ENCODE results near the gene PACRG. TPM values are rescaled to one million over a fixed set of nuclear protein-coding genes. Genes with fewer than 3 reads are reported as not detected.

The PACRG gene
- total RNA-seq, 2 experiments from 2014 or later: not detected

DNA sequence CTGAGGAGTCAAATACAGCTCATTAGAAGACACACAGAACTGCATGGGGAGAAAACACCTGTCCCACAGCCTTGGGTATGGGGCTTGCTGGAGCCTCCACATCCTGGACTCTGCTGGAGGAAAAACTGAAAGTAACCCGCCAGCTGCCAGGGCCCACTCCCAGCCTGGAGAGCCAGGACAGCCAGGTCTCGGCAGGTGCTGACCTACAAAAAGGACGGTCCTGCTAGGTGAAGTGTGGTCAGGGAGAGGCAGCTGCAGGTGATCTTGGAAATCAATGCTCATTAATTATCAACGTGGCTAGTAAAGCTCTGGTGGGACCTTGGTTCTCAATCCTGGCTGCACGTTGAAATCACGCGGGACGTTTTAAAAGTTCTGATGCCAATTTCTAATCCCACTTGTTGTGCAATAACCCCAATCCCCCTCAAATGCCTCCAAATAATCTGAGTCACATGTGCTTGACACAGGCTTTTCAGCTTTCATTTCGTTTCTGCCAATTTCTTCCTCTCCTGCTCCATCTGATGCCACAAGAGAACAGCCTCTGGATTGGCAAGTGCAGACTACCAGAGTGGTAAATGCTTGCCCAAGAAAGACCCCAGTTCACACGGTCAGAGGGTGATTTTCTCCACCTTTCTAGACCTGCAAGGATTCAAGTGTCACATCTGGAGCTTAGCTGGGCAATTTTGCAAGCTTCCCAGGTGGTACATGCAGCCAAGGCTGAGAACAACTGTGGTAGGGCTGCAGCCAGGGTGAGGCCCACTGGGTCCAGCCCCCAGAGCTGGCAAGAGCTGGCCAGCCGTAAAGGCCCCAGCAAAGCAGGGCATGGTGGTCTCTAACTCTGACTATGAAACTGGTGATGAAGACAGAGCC is 434.5 kb downstream of the PACRG start:
- Mint-ChIP-seq H3K27ac (no peak overlapping the region), H3K4me3 (no peak overlapping the region), H3K27me3 (no peaks in the 10 kb centered on the region), H3K36me3 (ENCODE audit: low read depth) (no peaks in the 10 kb centered on the region), H3K9me3 (ENCODE audit: low read depth) (no peaks in the 10 kb centered on the region), H3K4me1 (no peaks in the 10 kb centered on the region)
- DNase-seq (no peak), ATAC-seq (no peak)
- CTCF ChIA-PET: interaction anchor here (0.8 kb wide), 1 partner anchor 106 kb away, joined by 3 read pairs; no protein-coding TSS in a partner anchor
- intact Hi-C loops (cut with DNase I, micrococcal nuclease): no loop called here
- POLR2A ChIA-PET: no interaction called here

DNA sequence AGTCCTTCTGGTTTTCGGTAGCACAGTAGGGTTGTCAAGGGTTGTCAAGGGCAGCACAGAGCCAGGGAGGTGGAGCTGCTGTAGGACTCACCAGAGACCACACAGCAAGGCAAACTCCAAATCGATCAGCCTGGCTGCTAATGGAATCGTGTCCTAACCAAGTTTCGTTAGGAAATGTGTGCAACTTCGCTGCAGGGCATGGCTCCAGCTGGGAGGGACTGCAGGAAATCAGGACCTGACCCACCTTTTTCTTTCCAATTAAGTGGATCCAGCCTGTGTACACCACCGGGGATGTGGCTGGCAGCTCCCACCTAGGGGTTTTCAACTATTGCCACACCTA is 435.1 kb downstream of the PACRG start:
- intact Hi-C loops (cut with DNase I, micrococcal nuclease): no loop called here
- Mint-ChIP-seq H3K4me1 (no peaks in the 10 kb centered on the region), H3K36me3 (ENCODE audit: low read depth) (no peaks in the 10 kb centered on the region), H3K9me3 (ENCODE audit: low read depth) (no peaks in the 10 kb centered on the region), H3K4me3 (no peak overlapping the region), H3K27me3 (no peaks in the 10 kb centered on the region), H3K27ac (no peak overlapping the region)
- ChIA-PET CTCF (interaction anchor here (0.7 kb wide), 1 partner anchor 25 kb away, joined by 4 read pairs; no protein-coding TSS in a partner anchor), POLR2A (no interaction called here)
- no peak for ATAC-seq
- no peak for DNase-seq

DNA sequence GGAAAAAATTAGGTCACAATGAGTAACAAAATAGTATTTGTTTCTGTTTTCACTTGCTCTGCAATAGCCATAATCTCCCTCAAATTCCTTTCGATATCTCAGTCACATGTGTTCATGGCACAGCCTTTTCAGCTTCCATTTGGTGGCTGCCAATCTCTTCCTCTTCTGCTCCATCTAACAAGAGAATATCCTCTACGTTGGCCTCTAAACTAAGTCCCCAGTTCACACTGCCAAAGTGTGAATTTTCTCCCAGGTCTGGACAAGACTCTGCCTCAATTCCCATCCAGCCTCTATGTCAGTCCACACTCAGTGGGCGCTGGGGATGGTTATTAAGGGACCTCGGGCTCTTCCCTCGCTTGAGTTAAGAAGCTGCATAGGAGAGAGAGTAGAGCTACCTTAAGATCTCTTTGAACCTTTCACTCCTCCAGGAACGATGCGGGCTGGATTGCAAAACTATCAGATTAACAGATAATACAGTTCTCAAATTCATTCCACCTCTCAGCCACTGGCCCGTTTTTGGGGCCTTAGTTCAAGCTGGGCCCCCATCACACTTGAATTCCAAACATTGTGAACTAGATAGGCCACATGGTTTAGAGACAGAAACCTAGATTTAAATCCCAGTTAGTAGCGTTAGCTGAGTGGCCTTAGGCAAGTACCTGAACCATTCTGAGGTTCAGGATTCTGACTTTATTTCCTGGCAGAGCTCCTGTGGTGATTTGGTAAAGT is 436.6 kb downstream of the PACRG start:
- no peaks in the 10 kb centered on the region for H3K27me3 Mint-ChIP-seq
- H3K4me1 Mint-ChIP-seq: no peaks in the 10 kb centered on the region
- CTCF ChIA-PET: no interaction called here
- intact Hi-C loops (cut with DNase I, micrococcal nuclease): no loop called here
- H3K27ac Mint-ChIP-seq: no peak overlapping the region
- H3K4me3 Mint-ChIP-seq: no peak overlapping the region
- no peaks in the 10 kb centered on the region for H3K36me3 Mint-ChIP-seq (ENCODE audit: low read depth)
- no peaks in the 10 kb centered on the region for H3K9me3 Mint-ChIP-seq (ENCODE audit: low read depth)
- DNase-seq: no peak
- no peak for ATAC-seq
- POLR2A ChIA-PET: no interaction called here

DNA sequence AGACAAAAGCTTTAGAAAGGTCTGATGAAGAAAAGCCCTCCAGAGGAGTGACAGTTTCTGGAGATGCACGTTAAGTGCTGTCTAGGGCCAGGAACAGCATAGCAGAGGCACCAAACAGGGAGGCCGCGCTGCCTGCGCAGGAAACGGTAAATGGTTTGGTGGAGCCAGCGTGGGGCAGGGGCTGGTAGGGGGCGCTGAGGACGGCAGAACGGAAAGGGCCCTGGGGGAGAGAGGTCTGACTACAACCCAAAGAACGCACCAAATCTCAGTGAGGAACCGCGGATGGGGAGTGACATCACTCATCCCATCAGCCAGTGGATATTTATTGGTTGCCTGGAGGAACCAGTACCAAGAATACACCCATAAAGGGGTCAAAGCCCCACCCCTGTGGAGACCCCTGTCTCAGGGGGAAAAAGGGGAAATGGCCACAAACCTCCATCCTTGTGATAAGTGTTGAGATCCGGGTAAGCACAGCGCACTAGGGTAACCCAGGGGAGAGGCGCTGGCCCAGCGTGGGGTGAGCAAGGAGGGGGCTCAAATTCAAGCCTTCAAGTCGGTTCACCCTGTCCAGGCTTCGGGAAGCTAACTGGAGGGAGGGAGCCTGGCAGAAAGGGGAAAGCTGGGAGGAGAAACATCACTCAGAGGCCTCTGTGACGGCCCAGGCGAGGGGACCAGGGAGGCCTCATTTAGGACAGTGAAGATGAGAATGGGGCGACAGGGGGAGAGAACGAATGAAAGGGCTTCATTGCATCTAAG is 437.6 kb downstream of the PACRG start:
- intact Hi-C loops (cut with DNase I, micrococcal nuclease): no loop called here
- Mint-ChIP-seq H3K4me3 (no peak overlapping the region), H3K9me3 (ENCODE audit: low read depth) (no peaks in the 10 kb centered on the region), H3K36me3 (ENCODE audit: low read depth) (no peaks in the 10 kb centered on the region), H3K27ac (no peak overlapping the region), H3K27me3 (no peaks in the 10 kb centered on the region), H3K4me1 (no peaks in the 10 kb centered on the region)
- CTCF ChIA-PET: interaction anchor here (0.6 kb wide), 1 partner anchor 1348 kb away, joined by 3 read pairs; no protein-coding TSS in a partner anchor
- ATAC-seq (no peak), DNase-seq (no peak)
- POLR2A ChIA-PET: no interaction called here

DNA sequence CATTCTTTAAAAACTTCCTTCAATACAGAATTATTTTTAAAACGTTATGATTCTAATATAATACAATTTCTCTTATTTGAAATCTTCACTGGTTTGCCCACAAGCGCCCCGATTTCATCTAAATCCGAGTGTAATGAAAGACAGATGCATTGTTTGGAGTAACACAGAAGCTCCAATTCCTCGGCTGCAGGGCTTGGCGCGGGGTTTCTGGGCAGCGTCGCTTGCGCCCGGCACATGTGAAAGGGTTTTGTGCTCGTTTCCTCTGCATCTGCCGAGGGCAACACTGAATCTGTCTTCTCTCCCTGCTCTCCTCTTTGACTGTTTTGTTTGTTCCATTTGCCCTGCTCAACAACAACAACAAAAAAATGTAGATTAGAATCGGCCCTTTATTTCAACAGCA is 438.1 kb downstream of the PACRG start:
- Mint-ChIP-seq H3K9me3 (ENCODE audit: low read depth) (no peaks in the 10 kb centered on the region), H3K4me1 (no peaks in the 10 kb centered on the region), H3K36me3 (ENCODE audit: low read depth) (no peaks in the 10 kb centered on the region), H3K27me3 (no peaks in the 10 kb centered on the region), H3K27ac (no peak overlapping the region), H3K4me3 (no peak overlapping the region)
- POLR2A ChIA-PET: no interaction called here
- ATAC-seq (no peak), DNase-seq (no peak)
- CTCF ChIA-PET: interaction anchor here (0.6 kb wide), 1 partner anchor 1348 kb away, joined by 3 read pairs; no protein-coding TSS in a partner anchor
- intact Hi-C loops (cut with DNase I, micrococcal nuclease): no loop called here

DNA sequence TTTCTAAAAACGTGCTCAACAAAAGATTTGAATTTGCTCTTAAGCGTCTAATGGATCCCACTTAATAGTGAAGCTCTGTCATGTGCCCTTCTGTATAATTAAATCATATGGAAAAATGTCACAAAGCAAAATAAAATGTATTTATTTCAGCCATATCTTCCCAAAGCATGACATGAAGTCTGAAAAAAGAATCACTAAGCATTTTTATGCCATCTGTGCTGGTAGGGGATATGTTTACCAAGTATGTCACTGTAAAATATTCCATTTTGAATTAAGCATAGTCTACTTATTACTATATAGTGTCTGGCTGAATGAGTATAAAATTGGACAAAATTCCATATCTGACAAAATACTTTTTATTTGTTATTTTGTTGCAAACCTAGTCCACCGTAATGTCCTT is 438.7 kb downstream of the PACRG start:
- ATAC-seq (no peak), DNase-seq (no peak)
- Mint-ChIP-seq H3K27me3 (no peaks in the 10 kb centered on the region), H3K4me1 (no peaks in the 10 kb centered on the region), H3K27ac (no peak overlapping the region), H3K36me3 (ENCODE audit: low read depth) (no peaks in the 10 kb centered on the region), H3K4me3 (no peak overlapping the region), H3K9me3 (ENCODE audit: low read depth) (no peaks in the 10 kb centered on the region)
- POLR2A ChIA-PET: no interaction called here
- CTCF ChIA-PET: interaction anchor here (1.2 to 2.0 kb wide), 2 partner anchors 8 to 12 kb away, joined by 3 to 7 read pairs; no protein-coding TSS in a partner anchor
- intact Hi-C loops (cut with DNase I, micrococcal nuclease): no loop called here

DNA sequence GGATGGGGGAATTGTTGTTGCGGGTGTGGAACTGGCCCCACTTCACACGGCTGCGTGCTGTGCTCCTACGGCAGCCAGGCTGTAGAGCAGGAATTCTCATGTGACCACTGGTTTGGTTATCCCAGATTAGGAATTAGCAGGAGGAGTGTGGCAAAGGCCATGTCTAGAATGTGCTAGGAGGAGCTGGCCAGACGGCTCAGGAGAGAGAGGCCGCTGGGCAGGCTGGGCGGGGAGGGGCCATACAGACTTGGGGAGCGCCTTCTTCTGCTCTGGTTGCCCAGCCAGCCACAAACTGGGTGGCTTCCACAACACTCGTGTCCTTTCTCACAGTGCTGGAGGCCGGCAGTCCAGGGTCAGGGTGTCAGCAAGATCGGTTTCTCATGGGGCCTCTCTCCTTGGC is 441.7 kb downstream of the PACRG start:
- CTCF ChIA-PET: interaction anchor here (0.7 to 2.6 kb wide), 6 partner anchors 9 to 481 kb away, joined by 3 to 8 read pairs (median 4); no protein-coding TSS in a partner anchor
- intact Hi-C loops (cut with DNase I, micrococcal nuclease): no loop called here
- no peaks in the 10 kb centered on the region for H3K27me3 Mint-ChIP-seq
- H3K36me3 Mint-ChIP-seq (ENCODE audit: low read depth): no peaks in the 10 kb centered on the region
- POLR2A ChIA-PET: no interaction called here
- no peaks in the 10 kb centered on the region for H3K9me3 Mint-ChIP-seq (ENCODE audit: low read depth)
- no peak overlapping the region for H3K4me3 Mint-ChIP-seq
- no peak for DNase-seq
- no peak overlapping the region for H3K27ac Mint-ChIP-seq
- ATAC-seq: no peak
- no peaks in the 10 kb centered on the region for H3K4me1 Mint-ChIP-seq

DNA sequence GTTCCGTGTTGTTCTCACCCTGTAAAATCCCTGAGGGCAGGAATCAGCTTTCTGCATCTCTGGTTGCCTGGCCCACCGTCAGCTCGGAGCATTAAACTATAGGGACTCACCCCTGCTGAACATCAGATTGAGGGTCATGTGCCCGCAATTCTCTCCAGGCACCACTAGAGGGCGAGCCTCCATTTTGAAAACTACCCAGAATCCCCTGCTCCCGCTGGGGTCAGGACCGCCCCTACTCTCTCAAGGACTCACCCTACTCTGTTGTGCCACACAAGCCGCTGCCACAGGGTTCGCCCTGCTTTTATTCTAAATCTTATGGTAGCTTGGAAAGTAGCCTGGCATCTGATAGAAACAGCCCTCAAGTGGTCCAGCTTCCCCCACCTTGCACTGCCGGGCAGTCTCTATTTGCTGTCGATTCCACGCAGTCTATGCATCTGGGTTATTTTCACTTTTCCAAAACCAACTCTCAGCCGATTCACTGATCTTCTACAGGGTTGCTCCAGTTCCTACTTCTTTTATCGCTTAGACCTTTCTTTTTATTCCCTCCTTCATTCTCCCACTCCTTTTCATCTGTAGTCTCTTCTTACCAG is 442.6 kb downstream of the PACRG start:
- intact Hi-C loops (cut with DNase I, micrococcal nuclease): no loop called here
- H3K4me3 Mint-ChIP-seq: no peak overlapping the region
- CTCF ChIA-PET: interaction anchor here (0.6 to 2.6 kb wide), 11 partner anchors 8 to 1752 kb away, joined by 3 to 8 read pairs (median 3); no protein-coding TSS in a partner anchor
- no peaks in the 10 kb centered on the region for H3K27me3 Mint-ChIP-seq
- H3K36me3 Mint-ChIP-seq (ENCODE audit: low read depth): no peaks in the 10 kb centered on the region
- H3K4me1 Mint-ChIP-seq: no peaks in the 10 kb centered on the region
- DNase-seq (peak; percentile 60), ATAC-seq (peak; percentile 57)
- no peak overlapping the region for H3K27ac Mint-ChIP-seq
- no peaks in the 10 kb centered on the region for H3K9me3 Mint-ChIP-seq (ENCODE audit: low read depth)
- POLR2A ChIA-PET: no interaction called here

DNA sequence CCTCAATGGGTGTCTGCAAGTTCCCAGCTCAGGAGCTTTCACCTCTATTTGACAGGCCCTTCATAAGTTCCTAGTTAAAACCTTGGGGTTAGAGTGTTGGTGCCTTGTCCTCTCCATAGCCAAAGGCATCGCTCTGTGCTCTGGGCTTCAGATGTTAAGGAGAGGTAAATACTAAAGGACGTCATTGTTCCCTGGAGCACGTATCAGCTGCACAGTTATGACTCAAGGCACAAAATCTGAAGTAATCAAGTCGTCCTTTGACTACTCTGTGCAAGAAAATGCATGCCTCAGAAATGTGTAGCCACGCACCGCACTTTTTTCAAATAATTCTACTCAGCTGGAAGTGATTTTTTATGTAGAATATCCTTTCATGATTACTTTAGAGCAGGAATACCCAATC is 446.0 kb downstream of the PACRG start:
- no peaks in the 10 kb centered on the region for H3K9me3 Mint-ChIP-seq (ENCODE audit: low read depth)
- no peaks in the 10 kb centered on the region for H3K4me1 Mint-ChIP-seq
- POLR2A ChIA-PET: no interaction called here
- no peaks in the 10 kb centered on the region for H3K27me3 Mint-ChIP-seq
- no peak overlapping the region for H3K4me3 Mint-ChIP-seq
- H3K36me3 Mint-ChIP-seq (ENCODE audit: low read depth): no peaks in the 10 kb centered on the region
- DNase-seq: no peak
- H3K27ac Mint-ChIP-seq: no peak overlapping the region
- intact Hi-C loops (cut with DNase I, micrococcal nuclease): no loop called here
- CTCF ChIA-PET: no interaction called here
- ATAC-seq: no peak

DNA sequence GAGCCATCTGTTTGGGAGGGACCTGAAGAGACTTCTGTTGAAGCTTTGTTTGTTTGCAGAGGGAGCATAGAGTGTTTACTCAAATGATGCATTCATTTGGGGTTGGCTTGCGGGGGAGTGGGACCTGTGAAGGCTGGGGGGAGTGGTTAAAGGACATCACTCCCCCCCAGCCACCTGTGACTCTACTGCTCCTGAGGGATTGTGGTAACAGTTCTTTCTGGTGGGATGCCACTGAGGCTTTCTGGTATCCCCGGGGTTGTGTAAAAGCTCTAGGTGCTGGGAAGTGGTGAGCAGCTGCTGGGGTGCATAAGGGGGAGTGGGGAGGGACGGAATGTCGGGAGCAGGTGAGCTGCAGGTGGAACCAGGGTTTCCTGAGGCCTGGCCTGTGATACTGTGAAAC is 447.5 kb downstream of the PACRG start:
- Mint-ChIP-seq H3K27ac (no peak overlapping the region), H3K9me3 (ENCODE audit: low read depth) (no peaks in the 10 kb centered on the region), H3K36me3 (ENCODE audit: low read depth) (no peaks in the 10 kb centered on the region), H3K27me3 (no peaks in the 10 kb centered on the region), H3K4me1 (no peaks in the 10 kb centered on the region), H3K4me3 (no peak overlapping the region)
- DNase-seq (no peak), ATAC-seq (no peak)
- intact Hi-C loops (cut with DNase I, micrococcal nuclease): no loop called here
- ChIA-PET CTCF (no interaction called here), POLR2A (no interaction called here)

DNA sequence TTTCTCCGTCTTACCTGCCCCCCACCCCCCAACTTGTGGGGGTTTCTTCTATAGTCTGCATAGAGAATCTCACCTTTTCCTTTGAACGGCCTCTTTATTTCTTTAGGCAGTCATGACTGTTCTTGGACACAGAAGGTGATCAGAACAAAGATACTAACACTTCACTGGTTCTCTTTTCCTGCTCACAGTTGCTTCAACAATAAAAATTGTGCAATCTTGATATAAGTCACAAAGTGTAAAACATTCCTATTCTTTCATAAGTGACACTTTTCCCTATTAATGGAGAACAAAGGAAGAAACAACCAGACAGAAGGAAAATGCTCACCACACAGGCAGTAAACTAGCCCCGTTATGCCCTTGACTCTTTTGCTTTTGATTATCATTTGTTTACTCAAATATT is 448.3 kb downstream of the PACRG start:
- H3K4me3 Mint-ChIP-seq: no peak overlapping the region
- ChIA-PET POLR2A (no interaction called here), CTCF (no interaction called here)
- H3K4me1 Mint-ChIP-seq: no peaks in the 10 kb centered on the region
- no peak overlapping the region for H3K27ac Mint-ChIP-seq
- ATAC-seq: no peak
- no peaks in the 10 kb centered on the region for H3K27me3 Mint-ChIP-seq
- no peaks in the 10 kb centered on the region for H3K36me3 Mint-ChIP-seq (ENCODE audit: low read depth)
- H3K9me3 Mint-ChIP-seq (ENCODE audit: low read depth): no peaks in the 10 kb centered on the region
- intact Hi-C loops (cut with DNase I, micrococcal nuclease): no loop called here
- DNase-seq: no peak
